OCI-LY1 (cell line): ENCODE data around the gene NBEA.

ENCODE experiments used
- CTCF ChIP-seq: fragments of 200-600 bp; sonication (generic), shearing (Covaris generic); IDR thresholded peaks from 2 replicates; pipeline ENCODE4 v1.5.1; 2017; ENCODE audit warnings: mild to moderate bottlenecking, antibody characterized with exemption, low read length, moderate library complexity, mixed read lengths
- EZH2 ChIP-seq: fragments of 200-600 bp; sonication (generic), shearing (Covaris generic); IDR thresholded peaks from 2 replicates; pipeline ENCODE4 v1.8.0; 2017; ENCODE audit warnings: borderline replicate concordance, mixed run types, mild to moderate bottlenecking, antibody characterized with exemption, low read length, moderate library complexity, mixed read lengths

- TF ChIP-seq CTCF = no peak
- no peak for TF ChIP-seq EZH2
Measured at GRCh38 chr13:35285677-35286076, 343.6 kb downstream of the NBEA start.
